GM23248 (cell line): ENCODE results near the gene MTA2. TPM values are rescaled to one million over a fixed set of nuclear protein-coding genes. Genes with fewer than 3 reads are reported as not detected.

Experiments used
- DNase-seq: peaks from one replicate; pipeline ENCODE4 v3.0.0-alpha.2; 2015
- H2AFZ ChIP-seq: fragments of 200-600 bp; sonication (generic); 2 replicates; pipeline ENCODE4 v1.6.1; 2016; ENCODE audit warnings: antibody characterized with exemption
- H3F3A ChIP-seq: fragments of 200-600 bp; sonication (generic); 2 replicates; pipeline ENCODE4 v1.6.1; 2016; ENCODE audit warnings: mild to moderate bottlenecking, antibody characterized with exemption, mixed run types; ENCODE audit not compliant: insufficient read depth
- H3K27ac ChIP-seq: fragments of 200-600 bp; sonication (generic); 2 replicates; pipeline ENCODE4 v1.5.1; 2016; ENCODE audit warnings: mild to moderate bottlenecking
- H3K27me3 ChIP-seq: fragments of 200-600 bp; sonication (generic); replicated peaks from 2 replicates; pipeline ENCODE4 v1.6.1; 2016; ENCODE audit warnings: mild to moderate bottlenecking; ENCODE audit not compliant: insufficient read depth
- H3K36me3 ChIP-seq: fragments of 200-600 bp; sonication (generic); 2 replicates; pipeline ENCODE4 v1.6.1; 2016; ENCODE audit warnings: low read depth, mild to moderate bottlenecking
- H3K4me1 ChIP-seq: fragments of 200-600 bp; sonication (generic); 2 replicates; pipeline ENCODE4 v1.6.1; 2016; ENCODE audit warnings: mild to moderate bottlenecking; ENCODE audit not compliant: insufficient read depth
- H3K4me2 ChIP-seq: fragments of 200-600 bp; sonication (generic); one replicate; pipeline ENCODE4 v1.6.1; 2016; ENCODE audit warnings: mild to moderate bottlenecking; ENCODE audit not compliant: unreplicated experiment
- H3K4me3 ChIP-seq: fragments of 200-600 bp; sonication (generic); 2 replicates; pipeline ENCODE4 v1.5.1; 2016; ENCODE audit warnings: mild to moderate bottlenecking
- H3K79me2 ChIP-seq: fragments of 200-600 bp; sonication (generic); 2 replicates; pipeline ENCODE4 v1.6.1; 2016; ENCODE audit warnings: mild to moderate bottlenecking; ENCODE audit not compliant: insufficient read depth
- H3K9ac ChIP-seq: fragments of 200-600 bp; sonication (generic); 2 replicates; pipeline ENCODE4 v1.6.1; 2016; ENCODE audit warnings: mild to moderate bottlenecking
- H3K9me2 ChIP-seq: fragments of 200-600 bp; sonication (generic); 2 replicates; pipeline ENCODE4 v1.6.1; 2016; ENCODE audit warnings: mixed run types, mild to moderate bottlenecking, moderate library complexity; ENCODE audit not compliant: insufficient read depth
- H3K9me3 ChIP-seq: fragments of 200-600 bp; sonication (generic); one replicate; pipeline ENCODE4 v1.6.1; 2017; ENCODE audit warnings: low read depth
- H4K20me1 ChIP-seq: fragments of 200-600 bp; sonication (generic); 2 replicates; pipeline ENCODE4 v1.6.0; 2016; ENCODE audit not compliant: insufficient read depth
- EZH2 ChIP-seq: fragments of 200-600 bp; sonication (generic); IDR thresholded peaks from 2 replicates; pipeline ENCODE4 v1.6.1; 2018; ENCODE audit warnings: antibody characterized with exemption, mild to moderate bottlenecking; ENCODE audit not compliant: insufficient read depth, poor library complexity, severe bottlenecking
- EZH2phosphoT487 ChIP-seq: fragments of 200-600 bp; sonication (generic); IDR thresholded peaks from 2 replicates; pipeline ENCODE4 v1.6.1; 2018; ENCODE audit warnings: antibody characterized with exemption, moderate library complexity, mild to moderate bottlenecking, low read depth; ENCODE audit not compliant: insufficient read depth
- WGBS, 2 experiments: methylation state at CpG; one replicate each; pipeline ENCODE4 v1.1.6; 2015 to 2017; ENCODE audit warnings: low lambda C conversion rate in 2 of 2, low coverage in 1 of 2; ENCODE audit errors: missing lambda C conversion rate in 2 of 2; 5-methylcytosine and 5-hydroxymethylcytosine counted together
- in situ Hi-C: fragments of 300-500 bp; cut with MboI; formaldehyde crosslinking; loops from 2 replicates; pipeline ENCODE4 v1.15.0; 2020
- polyA plus RNA-seq: library from polyadenylated mRNA; unstranded; fragments of >200 nt; fragmentation: Nextera tagmentation; extraction: Ambion mirVana; gene quantifications from 2 replicates; pipeline ENCODE4 v1.2.1, GENCODE V29; 2016
- total RNA-seq: library from RNA; depleted of rRNA; stranded (reverse); fragments of >200 nt; shearing (Covaris generic); gene quantifications from 2 replicates; pipeline ENCODE4 v1.2.3, GENCODE V29; 2014

MTA2 gene
- total and polyA plus RNA-seq, 2 experiments from 2014 or later, result 28.9 to 98.8 TPM

DNA sequence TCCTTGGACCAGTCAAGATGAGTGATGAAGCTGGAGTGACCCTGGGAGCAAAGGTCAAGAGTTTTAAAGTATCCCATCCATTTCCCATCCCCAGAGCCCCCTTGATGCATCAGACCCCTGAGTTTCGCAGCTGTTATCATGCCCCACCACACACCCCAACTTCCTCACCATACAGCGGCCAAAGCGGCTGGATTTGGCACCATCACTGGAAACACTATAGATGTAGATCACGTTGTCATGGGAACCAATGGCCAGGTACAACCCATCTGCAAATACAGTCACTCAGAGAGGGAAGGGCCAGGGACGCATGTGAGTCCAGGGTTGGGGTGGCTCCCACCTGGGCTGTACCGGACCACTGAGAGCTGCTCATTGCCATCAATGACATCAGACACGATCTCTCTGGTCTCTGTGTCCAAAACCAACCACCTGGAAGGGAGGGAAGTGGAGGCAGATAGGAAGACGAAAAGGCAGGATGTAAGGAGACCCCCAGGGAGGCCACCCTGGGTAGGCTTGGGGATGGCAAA, 2.2 kb upstream of the MTA2 start:
- Histone ChIP-seq H3K9me3 (no peaks in the 10 kb centered on the region), H3F3A (peaks cover 21% of the 10 kb centered on the region), H3K79me2 (peaks cover 32% of the 10 kb centered on the region), H3K9me2 (no peaks in the 10 kb centered on the region), H3K36me3 (peaks cover 8% of the 10 kb centered on the region; the same call in 1 of the 2 replicates), H3K4me1 (peaks cover 15% of the 10 kb centered on the region), H3K9ac (no peak overlapping the region), H4K20me1 (no peaks in the 10 kb centered on the region), H3K4me2 (no peak overlapping the region), H3K27me3 (no peaks in the 10 kb centered on the region), H3K27ac (no peak overlapping the region), H3K4me3 (no peak overlapping the region), H2AFZ (no peak overlapping the region)
- 97 to 98% methylated on average over 8 of the region's 8 CpGs for WGBS, 2 experiments
- no peak for DNase-seq
- in situ Hi-C loops, result no loop called here
- TF ChIP-seq EZH2phosphoT487 (no peak), EZH2 (no peak)

DNA sequence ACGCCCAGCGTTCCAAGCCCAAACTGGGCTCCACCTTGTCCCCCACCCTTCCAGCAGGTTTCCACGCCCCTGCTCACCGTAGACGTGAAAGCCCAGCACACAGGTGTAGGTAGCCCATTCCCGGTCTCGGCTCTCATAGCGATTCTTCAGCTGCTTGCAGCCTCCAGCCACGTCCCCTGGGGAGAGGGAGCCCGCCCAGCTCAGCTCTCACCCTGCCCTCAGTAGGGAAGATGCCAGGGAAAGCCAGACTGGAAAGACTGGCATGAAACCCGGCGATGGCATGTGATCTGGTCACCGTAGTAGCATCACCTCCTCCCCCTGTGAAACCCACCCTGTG, 1.4 kb upstream of the MTA2 start:
- H3K36me3 ChIP-seq, result peaks cover 16% of the 10 kb centered on the region; the same call in 1 of the 2 replicates
- H3K4me1 ChIP-seq, result peaks cover 20% of the 10 kb centered on the region
- no peaks in the 10 kb centered on the region for H3K9me2 ChIP-seq
- no peak overlapping the region for H3K4me2 ChIP-seq
- in situ Hi-C loops, result no loop called here
- WGBS, 2 experiments, result 40 to 50% methylated on average over 13 of the region's 13 CpGs
- H2AFZ ChIP-seq, result no peak overlapping the region
- TF ChIP-seq EZH2, result no peak
- no peak for TF ChIP-seq EZH2phosphoT487
- H3K27ac ChIP-seq, result no peak overlapping the region
- H4K20me1 ChIP-seq, result no peaks in the 10 kb centered on the region
- H3F3A ChIP-seq, result peaks cover 29% of the 10 kb centered on the region
- H3K9ac ChIP-seq, result no peak overlapping the region
- H3K9me3 ChIP-seq, result no peaks in the 10 kb centered on the region
- DNase-seq, result no peak
- H3K4me3 ChIP-seq, result no peak overlapping the region
- H3K27me3 ChIP-seq, result no peaks in the 10 kb centered on the region
- H3K79me2 ChIP-seq, result peaks cover 37% of the 10 kb centered on the region

DNA sequence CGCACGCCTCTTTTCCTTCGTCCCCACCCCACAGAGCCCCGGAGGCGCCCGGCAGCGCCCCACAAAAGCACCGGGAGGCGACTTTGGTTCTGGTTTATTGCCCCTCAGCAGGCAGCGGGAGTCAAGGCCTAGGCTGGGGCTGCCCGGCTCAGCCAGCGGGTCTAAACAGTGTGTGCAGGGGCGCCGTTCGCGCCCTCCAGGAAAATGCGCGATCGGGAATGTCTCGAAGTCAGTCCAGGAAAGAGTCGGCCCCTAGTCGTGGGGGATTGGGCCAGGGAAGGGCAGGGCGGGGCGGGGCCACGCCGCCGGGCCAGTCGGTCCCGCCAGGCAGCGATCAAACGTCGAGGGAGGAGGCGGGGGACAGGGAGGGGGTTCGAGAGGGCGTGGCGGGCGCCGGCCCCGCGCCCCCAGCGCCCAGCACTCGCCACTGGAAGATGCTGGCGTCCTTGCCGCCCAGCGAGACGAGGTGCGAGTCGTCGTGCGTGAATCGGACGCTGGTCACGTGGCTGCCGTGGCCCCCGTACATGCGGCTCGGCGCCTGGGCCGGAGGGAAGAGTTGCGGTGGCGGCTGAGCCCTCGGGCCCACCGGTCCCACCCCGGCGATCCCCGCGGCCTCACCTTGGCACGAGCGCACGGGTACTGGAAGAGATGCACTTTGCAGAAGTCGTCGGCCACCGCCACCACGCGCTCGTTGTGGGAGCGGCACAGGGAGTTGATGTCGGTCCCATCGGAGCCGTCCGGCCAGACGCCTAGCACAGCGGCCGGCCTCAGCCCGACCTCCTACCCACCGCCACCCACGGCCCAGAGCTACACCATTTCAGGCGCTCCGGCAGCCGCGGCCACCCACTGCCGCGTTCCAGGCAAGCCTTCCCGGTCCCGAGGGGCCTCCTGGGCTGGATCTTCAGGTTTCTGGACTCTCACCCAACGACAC, 741 bp upstream of the MTA2 start:
- H3F3A ChIP-seq, result peaks cover 31% of the 10 kb centered on the region
- in situ Hi-C loops, result no loop called here
- H3K9me2 ChIP-seq, result no peaks in the 10 kb centered on the region
- 7 to 9% methylated on average over 50 to 75 of the region's 96 CpGs for WGBS, 2 experiments
- peaks cover 39% of the 10 kb centered on the region for H3K79me2 ChIP-seq
- TF ChIP-seq EZH2, result no peak
- peak overlapping the region; percentile 88 for H3K4me3 ChIP-seq
- H3K27ac ChIP-seq, result peak overlapping the region; percentile 52
- H4K20me1 ChIP-seq, result no peaks in the 10 kb centered on the region
- H3K9ac ChIP-seq, result peak overlapping the region; percentile 95
- DNase-seq, result peak; percentile 57
- H3K4me1 ChIP-seq, result peaks cover 20% of the 10 kb centered on the region
- peak overlapping the region; percentile 83 for H3K4me2 ChIP-seq
- peak overlapping the region; percentile 64 for H2AFZ ChIP-seq
- H3K9me3 ChIP-seq, result no peaks in the 10 kb centered on the region
- H3K27me3 ChIP-seq, result no peaks in the 10 kb centered on the region
- peaks cover 17% of the 10 kb centered on the region; the same call in 1 of the 2 replicates for H3K36me3 ChIP-seq

DNA sequence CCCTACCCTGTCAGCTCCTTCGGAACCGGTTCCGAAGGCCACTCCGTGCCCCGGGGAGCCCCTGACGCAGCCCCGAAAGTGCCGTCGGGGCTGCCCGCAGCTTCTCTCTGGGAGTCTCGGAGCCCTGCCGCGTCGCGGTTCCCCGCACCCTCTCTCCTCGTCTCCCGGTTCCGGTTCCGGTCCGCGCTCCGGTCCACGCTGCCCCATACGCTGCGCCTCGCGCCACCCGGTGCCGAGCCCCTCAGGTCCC, 618 bp downstream of the MTA2 start:
- Histone ChIP-seq H3K27me3 (no peaks in the 10 kb centered on the region), H3F3A (peaks cover 31% of the 10 kb centered on the region), H4K20me1 (no peaks in the 10 kb centered on the region), H3K9me2 (no peaks in the 10 kb centered on the region), H3K27ac (peak overlapping the region; percentile 77), H3K9ac (peak overlapping the region; percentile 95), H3K4me2 (peak overlapping the region; percentile 100), H3K36me3 (peaks cover 20% of the 10 kb centered on the region; the same call in 1 of the 2 replicates), H3K4me1 (peaks cover 20% of the 10 kb centered on the region), H3K4me3 (peak overlapping the region; percentile 88), H2AFZ (peak overlapping the region; percentile 76), H3K79me2 (peaks cover 53% of the 10 kb centered on the region), H3K9me3 (no peaks in the 10 kb centered on the region)
- in situ Hi-C loops, result no loop called here
- DNase-seq, result peak; percentile 55
- TF ChIP-seq EZH2 (no peak), EZH2phosphoT487 (no peak)
- 0 to 1% methylated on average over 19 to 30 of the region's 30 CpGs for WGBS, 2 experiments
